K562 (cell line): ENCODE data around the gene ANXA7. TPM values are rescaled to one million over a fixed set of nuclear protein-coding genes. Genes with fewer than 3 reads are reported as not detected.

Experiments
- ATF6 ChIP-seq: sonication (generic); formaldehyde crosslinking; IDR thresholded peaks from 2 replicates; pipeline ENCODE4 v1.4.0; 2020; ENCODE audit warnings: mild to moderate bottlenecking, missing genetic modification reagents
- CC2D1A ChIP-seq: fragments of 450-650 bp; IDR thresholded peaks from 2 replicates; pipeline ENCODE4 v1.6.1; 2017; ENCODE audit warnings: mild to moderate bottlenecking
- CTCF ChIP-seq, 3 experiments: IDR thresholded peaks in 2 of 3; conservative IDR thresholded peaks in 1 of 3; 2 replicates each; pipeline ENCODE4 v1.5.1; 2011 to 2012; ENCODE audit warnings: low read length in 3 of 3, mild to moderate bottlenecking in 3 of 3, control low read depth in 2 of 3, improper control_type of control experiment in 1 of 3, inconsistent platforms in 1 of 3, low read depth in 1 of 3, mixed read lengths in 1 of 3, moderate library complexity in 1 of 3; ENCODE audit not compliant: insufficient read depth in 2 of 3
- DNMT1 ChIP-seq: fragments of 450-650 bp; IDR thresholded peaks from 2 replicates; pipeline ENCODE4 v1.6.1; 2016; ENCODE audit warnings: antibody characterized with exemption, mild to moderate bottlenecking
- PTTG1 ChIP-seq: fragments of 450-650 bp; IDR thresholded peaks from 2 replicates; pipeline ENCODE4 v1.6.1; 2016; ENCODE audit warnings: low read depth, mild to moderate bottlenecking, missing genetic modification characterization, missing compliant biosample characterization
- RERE ChIP-seq: sonication (generic); formaldehyde crosslinking; IDR thresholded peaks from 2 replicates; pipeline ENCODE4 v1.8.0; 2023; ENCODE audit warnings: missing genetic modification reagents, mild to moderate bottlenecking, borderline replicate concordance
- ZFP91 ChIP-seq: sonication (generic); formaldehyde crosslinking; IDR thresholded peaks from 2 replicates; pipeline ENCODE4 v1.8.0; 2022; ENCODE audit warnings: mild to moderate bottlenecking, missing genetic modification reagents
- ZNF79 ChIP-seq: fragments of 250-450 bp; sonication (Bioruptor Pico); IDR thresholded peaks from 2 replicates; pipeline ENCODE4 v1.4.0; 2020; ENCODE audit warnings: low read depth, mild to moderate bottlenecking, moderate library complexity
- polyA plus RNA-seq, 8 experiments: library from polyadenylated mRNA; depleted of rRNA in 4 of 8; stranded (reverse) in 5 of 8; unstranded in 3 of 8; fragments of >200 nt; fragmentation: Nextera tagmentation in 2 of 8; fragmentation: Illumina TruSeq in 1 of 8; extraction: Ambion mirVana in 2 of 8; extraction: Trizol in 1 of 8; gene quantifications; 2 replicates each; pipeline versions ENCODE4 v1.2.1 to v1.2.3, GENCODE V29; 2011 to 2014; ENCODE audit warnings: inconsistent platforms in 1 of 8, missing spikeins in 1 of 8
- total RNA-seq, 7 experiments: library from RNA; depleted of rRNA in 6 of 7; stranded (reverse); fragments of >200 nt in 6 of 7; fragmentation: Illumina TruSeq in 2 of 7; extraction: Trizol in 2 of 7; gene quantifications; 2 replicates each; pipeline versions ENCODE4 v1.2.1 to v1.2.3, GENCODE V29; 2011 to 2021; ENCODE audit warnings: low replicate concordance in 1 of 7
- TF ChIP-seq, protein P1 (sequence below): fragments of 200-800 bp; sonication (Bioruptor generic); IDR thresholded peaks from 2 replicates; pipeline ENCODE4 v1.6.1; 2016; ENCODE audit warnings: missing genetic modification characterization, missing compliant biosample characterization

The ANXA7 gene
- total and polyA plus RNA-seq, 9 of the 15 experiments (the other 6 are each of a cell fraction or from before 2014, with no cell fraction given), result 81.6 to 157 (median 122) TPM

GRCh38 chr10:73456187-73456890 lies 42.5 kb upstream of the ANXA7 start (continued):
- TF ChIP-seq CTCF (IDR thresholded peaks at IDR 0.05 in 2 of 3, conservative IDR thresholded peaks at IDR 0.05 in 1 of 3; ENCODE audit: insufficient read depth in 2 of 3, low read depth in 1 of 3, low read length in 3 of 3), result no peak; a peak in 1 of 6 replicates
- TF ChIP-seq CC2D1A, result peak; percentile 99
- TF ChIP-seq PTTG1 (tag), result no peak
- no peak for TF ChIP-seq ZFP91 (CRISPR knock-in tag)
- no peak for TF ChIP-seq DNMT1
- no peak for TF ChIP-seq RERE
- no peak for TF ChIP-seq ATF6
- no peak for TF ChIP-seq ZNF79 (CRISPR knock-in tag)
- TF ChIP-seq, protein P1, sequence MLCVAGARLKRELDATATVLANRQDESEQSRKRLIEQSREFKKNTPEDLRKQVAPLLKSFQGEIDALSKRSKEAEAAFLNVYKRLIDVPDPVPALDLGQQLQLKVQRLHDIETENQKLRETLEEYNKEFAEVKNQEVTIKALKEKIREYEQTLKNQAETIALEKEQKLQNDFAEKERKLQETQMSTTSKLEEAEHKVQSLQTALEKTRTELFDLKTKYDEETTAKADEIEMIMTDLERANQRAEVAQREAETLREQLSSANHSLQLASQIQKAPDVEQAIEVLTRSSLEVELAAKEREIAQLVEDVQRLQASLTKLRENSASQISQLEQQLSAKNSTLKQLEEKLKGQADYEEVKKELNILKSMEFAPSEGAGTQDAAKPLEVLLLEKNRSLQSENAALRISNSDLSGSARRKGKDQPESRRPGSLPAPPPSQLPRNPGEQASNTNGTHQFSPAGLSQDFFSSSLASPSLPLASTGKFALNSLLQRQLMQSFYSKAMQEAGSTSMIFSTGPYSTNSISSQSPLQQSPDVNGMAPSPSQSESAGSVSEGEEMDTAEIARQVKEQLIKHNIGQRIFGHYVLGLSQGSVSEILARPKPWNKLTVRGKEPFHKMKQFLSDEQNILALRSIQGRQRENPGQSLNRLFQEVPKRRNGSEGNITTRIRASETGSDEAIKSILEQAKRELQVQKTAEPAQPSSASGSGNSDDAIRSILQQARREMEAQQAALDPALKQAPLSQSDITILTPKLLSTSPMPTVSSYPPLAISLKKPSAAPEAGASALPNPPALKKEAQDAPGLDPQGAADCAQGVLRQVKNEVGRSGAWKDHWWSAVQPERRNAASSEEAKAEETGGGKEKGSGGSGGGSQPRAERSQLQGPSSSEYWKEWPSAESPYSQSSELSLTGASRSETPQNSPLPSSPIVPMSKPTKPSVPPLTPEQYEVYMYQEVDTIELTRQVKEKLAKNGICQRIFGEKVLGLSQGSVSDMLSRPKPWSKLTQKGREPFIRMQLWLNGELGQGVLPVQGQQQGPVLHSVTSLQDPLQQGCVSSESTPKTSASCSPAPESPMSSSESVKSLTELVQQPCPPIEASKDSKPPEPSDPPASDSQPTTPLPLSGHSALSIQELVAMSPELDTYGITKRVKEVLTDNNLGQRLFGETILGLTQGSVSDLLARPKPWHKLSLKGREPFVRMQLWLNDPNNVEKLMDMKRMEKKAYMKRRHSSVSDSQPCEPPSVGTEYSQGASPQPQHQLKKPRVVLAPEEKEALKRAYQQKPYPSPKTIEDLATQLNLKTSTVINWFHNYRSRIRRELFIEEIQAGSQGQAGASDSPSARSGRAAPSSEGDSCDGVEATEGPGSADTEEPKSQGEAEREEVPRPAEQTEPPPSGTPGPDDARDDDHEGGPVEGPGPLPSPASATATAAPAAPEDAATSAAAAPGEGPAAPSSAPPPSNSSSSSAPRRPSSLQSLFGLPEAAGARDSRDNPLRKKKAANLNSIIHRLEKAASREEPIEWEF (CRISPR knock-in tag), result peak; percentile 98; the same call in 1 of the 2 replicates
